OCI-LY3 (cell line): ENCODE measurements around the gene ARMC2.

ENCODE experiments used
- H2AFZ ChIP-seq: fragments of 200-600, 300-600 bp; shearing (Covaris generic); 2 replicates; pipeline ENCODE4 v1.6.0; 2014; ENCODE audit warnings: antibody characterized with exemption, low read depth, low read length
- H3K27ac ChIP-seq: fragments of 200-600, 300-600 bp; sonication (generic); 2 replicates; pipeline ENCODE4 v1.5.1; 2014; ENCODE audit warnings: mild to moderate bottlenecking, low read length, moderate library complexity, mixed read lengths
- H3K27me3 ChIP-seq: fragments of 200-600, 300-600 bp; sonication (generic); 2 replicates; pipeline ENCODE4 v1.6.1; 2014; ENCODE audit warnings: low read depth, low read length, mixed read lengths
- H3K36me3 ChIP-seq: fragments of 200-600, 300-600 bp; sonication (generic); replicated peaks from 2 replicates; pipeline ENCODE3; 2014; ENCODE audit warnings: low read depth, low read length, mixed read lengths
- H3K4me1 ChIP-seq: fragments of 300-600, 200-600 bp; sonication (generic); 2 replicates; pipeline ENCODE4 v1.6.1; 2014; ENCODE audit warnings: low read length, mixed read lengths
- H3K4me2 ChIP-seq: fragments of 200-600, 300-600 bp; sonication (generic); 2 replicates; pipeline ENCODE4 v1.6.1; 2014; ENCODE audit warnings: low read length, mixed read lengths
- H3K4me3 ChIP-seq: fragments of 300-600, 200-600 bp; sonication (generic); 2 replicates; pipeline ENCODE4 v1.5.1; 2014; ENCODE audit warnings: antibody characterized with exemption, mild to moderate bottlenecking, low read length, moderate library complexity
- H3K79me2 ChIP-seq: fragments of 300-600, 200-600 bp; shearing (Covaris generic); 2 replicates; pipeline ENCODE4 v1.6.1; 2014; ENCODE audit warnings: mild to moderate bottlenecking, low read length, mixed read lengths
- H3K9ac ChIP-seq: fragments of 300-600, 200-600 bp; shearing (Covaris generic); 2 replicates; pipeline ENCODE4 v1.6.0; 2014; ENCODE audit warnings: mild to moderate bottlenecking, low read length, moderate library complexity
- H3K9me3 ChIP-seq: fragments of 200-600, 300-600 bp; shearing (Covaris generic); 2 replicates; pipeline ENCODE4 v1.6.1; 2014; ENCODE audit warnings: low read length, mixed read lengths; ENCODE audit not compliant: insufficient read depth
- H4K20me1 ChIP-seq: fragments of 200-600, 300-600 bp; sonication (generic); 2 replicates; pipeline ENCODE4 v1.6.1; 2016; ENCODE audit warnings: low read length, mixed read lengths; ENCODE audit not compliant: insufficient read depth
- EZH2phosphoT487 ChIP-seq: fragments of 200-600 bp; shearing (Covaris generic); IDR thresholded peaks from 2 replicates; pipeline ENCODE4 v1.6.1; 2018; ENCODE audit warnings: antibody characterized with exemption, mixed run types, low read depth
- TF ChIP-seq, protein P1 (sequence below): fragments of 200-600, 300-600 bp; sonication (generic); IDR thresholded peaks from 2 replicates; pipeline ENCODE4 v1.5.1; 2014; ENCODE audit warnings: antibody characterized with exemption, low read length, low read depth

The ARMC2 gene

GRCh38 chr6:108961985-108962384 lies 113.8 kb downstream of the ARMC2 start:
- TF ChIP-seq EZH2phosphoT487, result no peak
- TF ChIP-seq, protein P1, sequence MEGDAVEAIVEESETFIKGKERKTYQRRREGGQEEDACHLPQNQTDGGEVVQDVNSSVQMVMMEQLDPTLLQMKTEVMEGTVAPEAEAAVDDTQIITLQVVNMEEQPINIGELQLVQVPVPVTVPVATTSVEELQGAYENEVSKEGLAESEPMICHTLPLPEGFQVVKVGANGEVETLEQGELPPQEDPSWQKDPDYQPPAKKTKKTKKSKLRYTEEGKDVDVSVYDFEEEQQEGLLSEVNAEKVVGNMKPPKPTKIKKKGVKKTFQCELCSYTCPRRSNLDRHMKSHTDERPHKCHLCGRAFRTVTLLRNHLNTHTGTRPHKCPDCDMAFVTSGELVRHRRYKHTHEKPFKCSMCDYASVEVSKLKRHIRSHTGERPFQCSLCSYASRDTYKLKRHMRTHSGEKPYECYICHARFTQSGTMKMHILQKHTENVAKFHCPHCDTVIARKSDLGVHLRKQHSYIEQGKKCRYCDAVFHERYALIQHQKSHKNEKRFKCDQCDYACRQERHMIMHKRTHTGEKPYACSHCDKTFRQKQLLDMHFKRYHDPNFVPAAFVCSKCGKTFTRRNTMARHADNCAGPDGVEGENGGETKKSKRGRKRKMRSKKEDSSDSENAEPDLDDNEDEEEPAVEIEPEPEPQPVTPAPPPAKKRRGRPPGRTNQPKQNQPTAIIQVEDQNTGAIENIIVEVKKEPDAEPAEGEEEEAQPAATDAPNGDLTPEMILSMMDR, result no peak
- H3K9me3 ChIP-seq, result no peaks in the 10 kb centered on the region
- no peak overlapping the region for H2AFZ ChIP-seq
- H3K79me2 ChIP-seq, result no peaks in the 10 kb centered on the region
- H3K4me2 ChIP-seq, result no peak overlapping the region
- H3K27ac ChIP-seq, result no peak overlapping the region
- peaks cover 9% of the 10 kb centered on the region for H3K4me1 ChIP-seq
- no peaks in the 10 kb centered on the region for H3K27me3 ChIP-seq
- no peak overlapping the region for H3K9ac ChIP-seq
- H4K20me1 ChIP-seq, result no peaks in the 10 kb centered on the region
- H3K36me3 ChIP-seq, result no peaks in the 10 kb centered on the region
- no peak overlapping the region for H3K4me3 ChIP-seq

GRCh38 chr6:108966251-108966650 lies 118.0 kb downstream of the ARMC2 start:
- Histone ChIP-seq H3K27me3 (no peaks in the 10 kb centered on the region), H3K79me2 (no peaks in the 10 kb centered on the region), H3K9ac (no peak overlapping the region), H3K4me3 (no peak overlapping the region), H3K4me2 (no peak overlapping the region), H2AFZ (no peak overlapping the region), H3K4me1 (no peaks in the 10 kb centered on the region), H3K9me3 (no peaks in the 10 kb centered on the region), H3K27ac (no peak overlapping the region), H3K36me3 (no peaks in the 10 kb centered on the region), H4K20me1 (no peaks in the 10 kb centered on the region)
- no peak for TF ChIP-seq EZH2phosphoT487

DNA sequence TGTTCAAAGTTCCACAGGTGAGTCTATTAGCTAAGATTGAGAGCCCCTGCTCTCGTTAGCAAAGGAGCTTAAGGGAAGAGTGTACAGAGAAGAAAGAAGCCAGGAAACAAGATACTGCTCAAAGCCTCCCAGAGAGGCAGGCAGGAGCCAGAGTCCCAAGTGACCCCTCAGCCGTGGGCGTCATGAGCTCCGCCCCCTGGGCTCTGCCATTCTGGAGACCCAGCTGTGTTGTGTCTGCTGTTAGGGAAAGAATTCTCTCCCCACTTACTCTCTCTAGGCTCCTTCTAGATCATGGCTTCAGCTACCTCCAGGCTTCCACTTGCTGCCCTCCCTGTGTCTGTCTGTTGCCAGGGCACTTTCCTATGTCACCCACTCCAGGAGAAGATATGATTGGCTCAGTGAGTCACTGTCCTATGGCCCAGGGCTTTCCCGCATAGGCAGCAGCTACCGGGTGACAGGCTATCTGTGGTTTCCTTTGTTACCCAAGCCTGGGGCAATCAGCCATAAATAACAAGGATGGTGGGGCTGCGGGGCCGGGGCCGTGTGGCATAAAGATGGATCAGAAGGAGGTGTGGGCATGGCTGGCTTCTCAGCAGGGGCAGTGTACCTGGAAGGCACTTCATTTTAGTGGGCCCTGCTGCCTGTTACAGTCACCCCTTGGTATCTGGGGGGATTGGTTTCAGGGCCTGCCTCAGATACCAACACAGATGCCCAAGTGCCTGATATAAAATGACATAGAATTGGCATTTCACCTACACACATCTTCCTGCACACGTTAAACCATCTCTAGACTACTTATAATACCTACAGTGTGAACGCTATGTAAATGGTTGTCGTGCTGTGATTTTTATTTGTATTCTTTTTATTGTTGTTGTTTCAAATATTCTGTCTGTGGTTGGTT lies 118.9 kb downstream of the ARMC2 start:
- H3K27me3 ChIP-seq, result no peaks in the 10 kb centered on the region
- H3K9ac ChIP-seq, result no peak overlapping the region
- H3K36me3 ChIP-seq, result no peaks in the 10 kb centered on the region
- H3K4me3 ChIP-seq, result no peak overlapping the region
- H3K9me3 ChIP-seq, result no peaks in the 10 kb centered on the region
- H4K20me1 ChIP-seq, result no peaks in the 10 kb centered on the region
- H3K4me2 ChIP-seq, result no peak overlapping the region
- no peak for TF ChIP-seq EZH2phosphoT487
- TF ChIP-seq, protein P1, result no peak
- no peaks in the 10 kb centered on the region for H3K4me1 ChIP-seq
- no peak overlapping the region for H2AFZ ChIP-seq
- H3K79me2 ChIP-seq, result no peaks in the 10 kb centered on the region
- no peak overlapping the region for H3K27ac ChIP-seq

GRCh38 chr6:108968325-108969316 lies 120.4 kb downstream of the ARMC2 start:
- H3K9ac ChIP-seq, result no peak overlapping the region
- no peaks in the 10 kb centered on the region for H3K79me2 ChIP-seq
- no peaks in the 10 kb centered on the region for H4K20me1 ChIP-seq
- H3K4me3 ChIP-seq, result no peak overlapping the region
- H3K9me3 ChIP-seq, result no peaks in the 10 kb centered on the region
- no peaks in the 10 kb centered on the region for H3K4me1 ChIP-seq
- H3K27me3 ChIP-seq, result no peaks in the 10 kb centered on the region
- H3K4me2 ChIP-seq, result no peak overlapping the region
- H2AFZ ChIP-seq, result no peak overlapping the region
- H3K36me3 ChIP-seq, result no peaks in the 10 kb centered on the region
- no peak overlapping the region for H3K27ac ChIP-seq
- TF ChIP-seq EZH2phosphoT487, result no peak
